Measurements from ENCODE around the gene ATP11C. TPM values are rescaled to one million over a fixed set of nuclear protein-coding genes. Genes with fewer than 3 reads are reported as not detected.

ATP11C gene
- total and polyA plus RNA-seq, 2 of the 4 experiments (the other 2 are of a cell fraction) = 19.3 to 40.0 TPM

- H3K14ac ChIP-seq (replicated peaks; ENCODE audit: low read depth, low read length) = no peak overlapping the region
- ChIA-PET CTCF (no interaction called here), POLR2A (ENCODE audit: unreplicated experiment) (no interaction called here)
- H2AK9ac ChIP-seq (replicated peaks; ENCODE audit: low read depth, low read length, poor library complexity) = no peak overlapping the region
- ATAC-seq (ENCODE audit: low read depth) (peak; percentile 64), DNase-seq (no peak)
- no peak overlapping the region for H4K5ac ChIP-seq (ENCODE audit: low read depth, low read length)
- no peaks in the 10 kb centered on the region for H3K4me1 ChIP-seq (ENCODE audit: control insufficient read depth, insufficient read depth, low read length)
- no peak overlapping the region for H3K9ac ChIP-seq (ENCODE audit: low read depth, low read length)
- BruUV-seq (replicated peaks) = no TSS peak
- H3K27me3 ChIP-seq (ENCODE audit: control insufficient read depth, insufficient read depth, low read length) = peaks cover 7% of the 10 kb centered on the region; the same call in 1 of the 2 replicates
- TF ChIP-seq RAD21 (IDR thresholded peaks at IDR 0.05; ENCODE audit: low read length) (no peak), MAFK (IDR thresholded peaks at IDR 0.05; ENCODE audit: low read depth, low read length) (no peak), RFX5 (IDR thresholded peaks at IDR 0.05; ENCODE audit: low read depth, low read length) (no peak), FOS (IDR thresholded peaks at IDR 0.05; ENCODE audit: low read depth, low read length) (no peak), POLR2A (IDR thresholded peaks at IDR 0.05; ENCODE audit: low read depth, low read length) (no peak), NFE2L2 (IDR thresholded peaks at IDR 0.05; ENCODE audit: low read depth, low read length) (no peak), CHD1 (IDR thresholded peaks at IDR 0.05; ENCODE audit: low read depth, low read length) (no peak), MAZ (IDR thresholded peaks at IDR 0.05; ENCODE audit: borderline replicate concordance, low read depth, low read length) (no peak), MXI1 (IDR thresholded peaks at IDR 0.05; ENCODE audit: borderline replicate concordance, low read depth, low read length) (no peak), RCOR1 (IDR thresholded peaks at IDR 0.05; ENCODE audit: insufficient replicate concordance, low read length) (no peak), BHLHE40 (IDR thresholded peaks at IDR 0.05; ENCODE audit: low read depth, low read length) (no peak), CEBPB (IDR thresholded peaks at IDR 0.05; ENCODE audit: low read depth, low read length) (no peak), SMC3 (IDR thresholded peaks at IDR 0.05; ENCODE audit: low read depth, low read length) (no peak), USF2 (IDR thresholded peaks at IDR 0.05; ENCODE audit: low read depth, low read length) (no peak)
- TF ChIP-seq, protein P1, sequence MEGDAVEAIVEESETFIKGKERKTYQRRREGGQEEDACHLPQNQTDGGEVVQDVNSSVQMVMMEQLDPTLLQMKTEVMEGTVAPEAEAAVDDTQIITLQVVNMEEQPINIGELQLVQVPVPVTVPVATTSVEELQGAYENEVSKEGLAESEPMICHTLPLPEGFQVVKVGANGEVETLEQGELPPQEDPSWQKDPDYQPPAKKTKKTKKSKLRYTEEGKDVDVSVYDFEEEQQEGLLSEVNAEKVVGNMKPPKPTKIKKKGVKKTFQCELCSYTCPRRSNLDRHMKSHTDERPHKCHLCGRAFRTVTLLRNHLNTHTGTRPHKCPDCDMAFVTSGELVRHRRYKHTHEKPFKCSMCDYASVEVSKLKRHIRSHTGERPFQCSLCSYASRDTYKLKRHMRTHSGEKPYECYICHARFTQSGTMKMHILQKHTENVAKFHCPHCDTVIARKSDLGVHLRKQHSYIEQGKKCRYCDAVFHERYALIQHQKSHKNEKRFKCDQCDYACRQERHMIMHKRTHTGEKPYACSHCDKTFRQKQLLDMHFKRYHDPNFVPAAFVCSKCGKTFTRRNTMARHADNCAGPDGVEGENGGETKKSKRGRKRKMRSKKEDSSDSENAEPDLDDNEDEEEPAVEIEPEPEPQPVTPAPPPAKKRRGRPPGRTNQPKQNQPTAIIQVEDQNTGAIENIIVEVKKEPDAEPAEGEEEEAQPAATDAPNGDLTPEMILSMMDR (conservative IDR thresholded peaks at IDR 0.05; ENCODE audit: low read depth, low read length) = no peak
- TF ChIP-seq, protein P2, sequence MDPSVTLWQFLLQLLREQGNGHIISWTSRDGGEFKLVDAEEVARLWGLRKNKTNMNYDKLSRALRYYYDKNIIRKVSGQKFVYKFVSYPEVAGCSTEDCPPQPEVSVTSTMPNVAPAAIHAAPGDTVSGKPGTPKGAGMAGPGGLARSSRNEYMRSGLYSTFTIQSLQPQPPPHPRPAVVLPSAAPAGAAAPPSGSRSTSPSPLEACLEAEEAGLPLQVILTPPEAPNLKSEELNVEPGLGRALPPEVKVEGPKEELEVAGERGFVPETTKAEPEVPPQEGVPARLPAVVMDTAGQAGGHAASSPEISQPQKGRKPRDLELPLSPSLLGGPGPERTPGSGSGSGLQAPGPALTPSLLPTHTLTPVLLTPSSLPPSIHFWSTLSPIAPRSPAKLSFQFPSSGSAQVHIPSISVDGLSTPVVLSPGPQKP (IDR thresholded peaks at IDR 0.05; ENCODE audit: borderline replicate concordance, low read depth, low read length) = no peak
- H3K18ac ChIP-seq (ENCODE audit: low read depth, low read length) = no peak overlapping the region
- H4K20me1 ChIP-seq (ENCODE audit: insufficient read depth, low read length) = no peaks in the 10 kb centered on the region
- H3K36me3 ChIP-seq (ENCODE audit: control insufficient read depth, insufficient read depth, low read length) = no peaks in the 10 kb centered on the region
- H3K23ac ChIP-seq (ENCODE audit: low read depth, low read length) = no peak overlapping the region
- in situ Hi-C loops (cut with MboI; ENCODE audit: low sequenced_read_pairs) (no loop called here), dilution Hi-C loops (cut with HindIII; ENCODE audit: low sequenced_read_pairs, unreplicated experiment) (no loop called here), intact Hi-C loops (cut with micrococcal nuclease) (no loop called here)
- no peak overlapping the region for H2BK5ac ChIP-seq (ENCODE audit: low read depth, low read length, poor library complexity, severe bottlenecking)
- peak overlapping the region; percentile 23; the same call in 1 of the 2 replicates for H3K4me3 ChIP-seq (ENCODE audit: insufficient read depth, low read depth, low read length)
- H4K8ac ChIP-seq (ENCODE audit: low read depth in 2 of 2, low read length in 2 of 2) = no peak overlapping the region
- H4K91ac ChIP-seq (ENCODE audit: insufficient read depth, low read depth, low read length) = no peak overlapping the region
- no peak overlapping the region for H2AK5ac ChIP-seq (ENCODE audit: low read depth, low read length)
- H2BK15ac ChIP-seq (ENCODE audit: low read depth, low read length) = no peak overlapping the region
- no peak overlapping the region for H2BK120ac ChIP-seq (ENCODE audit: low read depth, low read length)
- no peaks in the 10 kb centered on the region for H3K9me3 ChIP-seq (ENCODE audit: control insufficient read depth, insufficient read depth, low read length)
- peak overlapping the region; percentile 73 for H2AFZ ChIP-seq (replicated peaks; ENCODE audit: low read length, poor library complexity)
- no peak overlapping the region for H3K27ac ChIP-seq (ENCODE audit: insufficient read depth, low read length)
- WGBS, 2 experiments (ENCODE audit: extremely low coverage in 2 of 2, insufficient read length in 1 of 2) = 25% methylated on average over 21 of the region's 52 CpGs; no CpG with 5 or more reads in 1 of the 2 experiments
- no peak overlapping the region for H2BK20ac ChIP-seq (ENCODE audit: low read depth, low read length)
- H3K79me1 ChIP-seq (ENCODE audit: low read depth in 1 of 2, low read length in 2 of 2) = no peaks in the 10 kb centered on the region
- H3K9me1 ChIP-seq (ENCODE audit: insufficient read depth, low read length) = no peaks in the 10 kb centered on the region
- H3K4me2 ChIP-seq (ENCODE audit: low read depth, low read length) = peak overlapping the region; percentile 64
- H3K56ac ChIP-seq (ENCODE audit: extremely low read depth, insufficient read depth, low read length) = no peak overlapping the region
- H3K4ac ChIP-seq (ENCODE audit: low read depth, low read length) = no peak overlapping the region
Observed at GRCh38 chrX:139691843-139692505, 240.9 kb downstream of the ATP11C start.
